ENCODE measurements around the gene ITM2C.

DNA sequence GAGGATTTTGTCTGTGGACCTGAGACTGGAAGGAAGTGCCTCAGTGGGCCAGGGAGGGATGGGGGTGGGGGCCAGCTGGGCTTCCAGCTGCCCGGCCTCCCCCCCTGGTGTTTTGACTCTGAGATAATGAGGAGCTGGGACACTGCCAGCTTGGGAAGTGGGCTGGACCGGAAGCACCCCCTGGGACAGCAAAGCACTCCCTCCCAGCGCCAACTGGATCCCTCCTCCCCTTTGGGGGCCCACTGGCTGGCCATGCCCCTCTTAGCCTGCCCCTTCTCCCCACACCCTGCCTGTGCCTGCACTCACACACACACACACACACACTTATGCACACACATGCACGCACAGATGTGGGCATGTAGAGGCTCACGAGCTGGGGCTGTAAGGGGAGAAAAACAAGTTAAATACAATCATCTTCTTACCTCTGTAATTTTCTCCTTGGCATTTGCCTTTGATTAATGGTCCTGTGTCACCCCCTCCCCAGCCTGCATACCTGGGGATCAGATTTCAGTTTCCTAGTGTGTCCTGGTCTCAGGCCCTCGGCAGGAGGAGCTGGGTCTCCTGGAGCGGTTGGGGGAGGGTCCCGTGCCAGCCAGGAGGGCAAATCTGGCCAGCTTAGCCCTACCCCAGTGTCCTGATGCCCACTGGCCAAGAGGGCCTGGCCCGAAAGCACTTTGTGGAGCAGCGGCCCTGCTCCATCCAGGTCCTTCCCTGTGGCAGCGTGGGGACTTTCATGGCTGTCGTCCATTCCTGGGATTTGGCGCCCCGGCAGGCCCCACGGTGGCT, 3.6 kb downstream of the ITM2C start:
- TF ChIP-seq, protein P1, sequence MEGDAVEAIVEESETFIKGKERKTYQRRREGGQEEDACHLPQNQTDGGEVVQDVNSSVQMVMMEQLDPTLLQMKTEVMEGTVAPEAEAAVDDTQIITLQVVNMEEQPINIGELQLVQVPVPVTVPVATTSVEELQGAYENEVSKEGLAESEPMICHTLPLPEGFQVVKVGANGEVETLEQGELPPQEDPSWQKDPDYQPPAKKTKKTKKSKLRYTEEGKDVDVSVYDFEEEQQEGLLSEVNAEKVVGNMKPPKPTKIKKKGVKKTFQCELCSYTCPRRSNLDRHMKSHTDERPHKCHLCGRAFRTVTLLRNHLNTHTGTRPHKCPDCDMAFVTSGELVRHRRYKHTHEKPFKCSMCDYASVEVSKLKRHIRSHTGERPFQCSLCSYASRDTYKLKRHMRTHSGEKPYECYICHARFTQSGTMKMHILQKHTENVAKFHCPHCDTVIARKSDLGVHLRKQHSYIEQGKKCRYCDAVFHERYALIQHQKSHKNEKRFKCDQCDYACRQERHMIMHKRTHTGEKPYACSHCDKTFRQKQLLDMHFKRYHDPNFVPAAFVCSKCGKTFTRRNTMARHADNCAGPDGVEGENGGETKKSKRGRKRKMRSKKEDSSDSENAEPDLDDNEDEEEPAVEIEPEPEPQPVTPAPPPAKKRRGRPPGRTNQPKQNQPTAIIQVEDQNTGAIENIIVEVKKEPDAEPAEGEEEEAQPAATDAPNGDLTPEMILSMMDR (IDR thresholded peaks at IDR 0.05; ENCODE audit: low read depth, low read length, poor library complexity, severe bottlenecking): no peak
- no peak for TF ChIP-seq EZH2phosphoT487 (IDR thresholded peaks at IDR 0.05; ENCODE audit: borderline replicate concordance, low read length)
